AG10803 (cell line): ENCODE measurements around the gene PKHD1.

Source experiments
- DNase-seq: peaks from one replicate; pipeline ENCODE4 v3.0.0; 2010; ENCODE audit warnings: low read depth
- H3K4me3 ChIP-seq: 2 replicates; pipeline ENCODE4 v1.5.1; 2011; ENCODE audit warnings: mild to moderate bottlenecking, low read length, control low read depth
- CTCF ChIP-seq: conservative IDR thresholded peaks from 2 replicates; pipeline ENCODE4 v1.5.1; 2011; ENCODE audit warnings: mild to moderate bottlenecking, low read length, control low read depth, inconsistent platforms

The PKHD1 gene

GRCh38 chr6:51660767-51661166 is 426.6 kb downstream of the PKHD1 start:
- TF ChIP-seq CTCF, result no peak
- no peak overlapping the region for H3K4me3 ChIP-seq
- DNase-seq, result no peak

- TF ChIP-seq CTCF, result no peak
Observed at GRCh38 chr6:51657491-51657890, 429.9 kb downstream of the PKHD1 start.

GRCh38 chr6:51655517-51655916 is 431.9 kb downstream of the PKHD1 start:
- TF ChIP-seq CTCF, result no peak
- no peak overlapping the region for H3K4me3 ChIP-seq
- no peak for DNase-seq

More at GRCh38 chr6:51657491-51657890, 429.9 kb downstream of the PKHD1 start:
- H3K4me3 ChIP-seq, result no peak overlapping the region
- no peak for DNase-seq

- no peak overlapping the region for H3K4me3 ChIP-seq
- DNase-seq, result no peak
- no peak for TF ChIP-seq CTCF
Observed at GRCh38 chr6:51654647-51655046, 432.8 kb downstream of the PKHD1 start.

GRCh38 chr6:51651132-51651817 is 436.1 kb downstream of the PKHD1 start:
- no peak for TF ChIP-seq CTCF
- no peak overlapping the region for H3K4me3 ChIP-seq
- no peak for DNase-seq

GRCh38 chr6:51648774-51649173 is 438.6 kb downstream of the PKHD1 start:
- DNase-seq, result no peak
- no peak for TF ChIP-seq CTCF

GRCh38 chr6:51648236-51648635 is 439.2 kb downstream of the PKHD1 start:
- H3K4me3 ChIP-seq, result no peak overlapping the region
- TF ChIP-seq CTCF, result no peak
- DNase-seq, result no peak

More at GRCh38 chr6:51648774-51649173, 438.6 kb downstream of the PKHD1 start:
- no peak overlapping the region for H3K4me3 ChIP-seq
